Central memory CD8-positive, alpha-beta T cell (primary cell): ENCODE measurements around the gene COQ5.
"Not testable (repeated sequence)": the region's sequence is repeated elsewhere in the genome, so short reads cannot be mapped to it uniquely, and the experiment has no call there.

Experiments
- ATAC-seq: fragments of 150-1000 bp; cut with Tn5 transposase; replicated peaks from 2 replicates; pipeline ENCODE4 v1.10.0; 2022; ENCODE audit warnings: mild to moderate bottlenecking, moderate FRiP score, moderate number of reproducible peaks; ENCODE audit not compliant: poor library complexity, severe bottlenecking; ENCODE audit errors: extremely low read depth
- DNase-seq, 2 donors: peaks; one replicate each; pipeline ENCODE4 v3.0.0; 2021; ENCODE audit warnings: low spot score in 2 of 2
- H3K27ac Mint-ChIP-seq: one replicate; pipeline ENCODE4 v1.8.0; 2022; ENCODE audit warnings: low read depth, mild to moderate bottlenecking, moderate library complexity, mixed read lengths
- H3K27me3 Mint-ChIP-seq: one replicate; pipeline ENCODE4 v1.8.0; 2022; ENCODE audit warnings: mixed read lengths
- H3K36me3 Mint-ChIP-seq: one replicate; pipeline ENCODE4 v1.8.0; 2022; ENCODE audit warnings: mild to moderate bottlenecking, moderate library complexity, mixed read lengths; ENCODE audit not compliant: insufficient read depth
- H3K4me1 Mint-ChIP-seq: one replicate; pipeline ENCODE4 v1.8.0; 2022; ENCODE audit warnings: mixed read lengths
- H3K4me3 Mint-ChIP-seq: one replicate; pipeline ENCODE4 v1.8.0; 2022; ENCODE audit warnings: mild to moderate bottlenecking, moderate library complexity, mixed read lengths
- H3K9me3 Mint-ChIP-seq: one replicate; pipeline ENCODE4 v1.8.0; 2022; ENCODE audit warnings: mixed read lengths

COQ5 gene

DNA sequence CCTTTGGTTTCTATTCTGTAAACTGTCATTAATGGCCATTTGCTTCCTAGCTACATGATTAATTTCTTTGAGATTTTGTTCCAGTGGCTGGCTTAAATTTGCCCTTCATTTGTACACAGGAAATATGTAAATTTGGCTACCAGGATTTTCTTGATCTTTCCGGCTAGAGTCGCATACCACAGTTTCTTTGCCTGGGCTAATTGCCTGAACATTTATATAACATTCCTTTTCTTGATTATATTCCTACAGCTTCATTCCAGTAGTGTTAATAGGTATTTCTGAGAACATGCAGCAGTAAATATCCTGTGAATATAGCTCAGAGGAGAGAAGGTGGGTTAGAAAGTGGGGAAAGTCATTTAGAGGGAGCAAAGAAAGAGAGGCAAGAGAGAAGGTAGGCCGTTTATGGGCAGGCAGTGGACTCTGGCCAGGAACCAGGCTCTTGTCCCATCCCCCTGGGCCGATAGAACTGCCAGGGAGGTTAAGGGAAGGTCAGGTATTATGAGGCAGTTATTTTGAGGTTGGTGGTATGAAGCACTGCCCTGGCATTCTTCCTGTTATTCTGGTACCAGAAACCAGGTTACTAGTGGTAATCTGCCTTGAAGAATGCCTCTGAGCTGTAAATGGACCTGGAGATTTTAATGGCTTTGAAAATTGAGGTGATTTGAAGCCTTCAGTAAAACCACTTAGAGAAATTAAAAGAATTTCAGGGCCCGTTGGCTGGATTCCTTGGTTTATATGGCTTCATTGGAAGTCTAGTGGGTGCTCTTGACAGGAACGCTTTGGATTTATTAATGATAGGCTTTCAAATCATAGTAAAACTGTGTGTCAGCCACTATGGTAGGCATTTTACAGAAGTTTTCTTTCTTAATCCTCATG lies 9.6 kb upstream of the COQ5 start:
- ATAC-seq: no peak
- no peak for DNase-seq
- Mint-ChIP-seq H3K9me3 (no peaks in the 10 kb centered on the region), H3K4me3 (peak overlapping the region; percentile 96), H3K36me3 (peaks cover 45% of the 10 kb centered on the region), H3K4me1 (peaks cover 48% of the 10 kb centered on the region), H3K27ac (peak overlapping the region; percentile 73), H3K27me3 (no peaks in the 10 kb centered on the region)

DNA sequence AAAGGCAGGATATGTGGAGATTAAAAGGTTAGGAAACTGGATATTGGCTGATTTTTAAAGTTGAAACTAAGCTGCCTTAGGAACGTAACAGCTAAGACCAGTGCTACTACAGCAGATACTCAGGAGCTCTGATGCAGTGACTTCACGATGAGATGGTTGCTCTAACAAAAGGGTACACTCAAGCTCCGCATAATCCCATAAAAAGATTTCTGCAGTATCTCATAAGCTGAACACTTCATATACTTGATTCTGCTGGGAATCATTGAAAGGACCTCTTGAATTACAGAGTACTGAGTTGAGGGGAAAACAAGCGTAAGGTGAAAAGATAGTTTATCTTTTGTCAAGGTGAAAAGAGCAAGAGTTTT lies 8.9 kb upstream of the COQ5 start:
- ATAC-seq: no peak
- Mint-ChIP-seq H3K27me3 (no peaks in the 10 kb centered on the region), H3K36me3 (peaks cover 44% of the 10 kb centered on the region), H3K27ac (no peak overlapping the region), H3K4me1 (peaks cover 48% of the 10 kb centered on the region), H3K9me3 (no peaks in the 10 kb centered on the region), H3K4me3 (peak overlapping the region; percentile 96)
- DNase-seq: no peak

DNA sequence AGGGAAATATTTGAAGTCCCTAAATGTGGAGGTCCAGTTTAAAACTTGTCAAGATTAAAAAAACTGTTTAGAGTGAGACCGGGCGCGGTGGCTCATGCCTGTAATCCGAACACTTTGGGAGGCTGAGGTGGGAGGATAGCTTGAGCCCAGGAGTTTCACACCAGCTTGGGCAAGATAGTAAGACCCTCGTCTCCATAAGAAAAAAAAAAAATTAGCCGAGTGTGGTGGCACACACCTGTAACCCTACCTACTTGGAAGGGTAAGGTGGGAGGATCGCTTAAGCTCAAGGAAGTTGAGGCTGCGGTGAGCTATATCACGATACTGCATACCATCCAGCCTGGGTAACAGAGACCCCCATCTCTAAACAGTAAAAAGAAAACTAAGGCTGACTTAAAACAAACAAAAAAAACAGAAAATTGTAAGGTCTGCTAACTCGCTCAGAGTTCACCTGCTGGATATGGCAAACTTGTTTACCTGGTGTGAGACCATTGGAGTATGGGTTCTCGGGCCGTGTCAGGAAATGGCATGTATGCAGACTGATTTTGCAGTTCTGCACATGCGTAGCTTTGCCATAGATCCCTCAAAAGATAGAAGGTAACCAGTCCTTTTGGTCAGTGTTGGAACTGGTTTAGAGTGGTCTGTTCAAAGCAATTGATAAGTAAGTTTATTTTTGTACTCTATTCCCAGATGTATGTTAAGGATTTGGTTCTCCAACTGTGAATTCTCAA lies 7.3 kb upstream of the COQ5 start:
- DNase-seq: no peak
- Mint-ChIP-seq H3K27ac (peak overlapping the region; percentile 94), H3K36me3 (peaks cover 35% of the 10 kb centered on the region), H3K4me3 (peak overlapping the region; percentile 96), H3K4me1 (peaks cover 48% of the 10 kb centered on the region), H3K27me3 (no peaks in the 10 kb centered on the region), H3K9me3 (no peaks in the 10 kb centered on the region)
- no peak for ATAC-seq

DNA sequence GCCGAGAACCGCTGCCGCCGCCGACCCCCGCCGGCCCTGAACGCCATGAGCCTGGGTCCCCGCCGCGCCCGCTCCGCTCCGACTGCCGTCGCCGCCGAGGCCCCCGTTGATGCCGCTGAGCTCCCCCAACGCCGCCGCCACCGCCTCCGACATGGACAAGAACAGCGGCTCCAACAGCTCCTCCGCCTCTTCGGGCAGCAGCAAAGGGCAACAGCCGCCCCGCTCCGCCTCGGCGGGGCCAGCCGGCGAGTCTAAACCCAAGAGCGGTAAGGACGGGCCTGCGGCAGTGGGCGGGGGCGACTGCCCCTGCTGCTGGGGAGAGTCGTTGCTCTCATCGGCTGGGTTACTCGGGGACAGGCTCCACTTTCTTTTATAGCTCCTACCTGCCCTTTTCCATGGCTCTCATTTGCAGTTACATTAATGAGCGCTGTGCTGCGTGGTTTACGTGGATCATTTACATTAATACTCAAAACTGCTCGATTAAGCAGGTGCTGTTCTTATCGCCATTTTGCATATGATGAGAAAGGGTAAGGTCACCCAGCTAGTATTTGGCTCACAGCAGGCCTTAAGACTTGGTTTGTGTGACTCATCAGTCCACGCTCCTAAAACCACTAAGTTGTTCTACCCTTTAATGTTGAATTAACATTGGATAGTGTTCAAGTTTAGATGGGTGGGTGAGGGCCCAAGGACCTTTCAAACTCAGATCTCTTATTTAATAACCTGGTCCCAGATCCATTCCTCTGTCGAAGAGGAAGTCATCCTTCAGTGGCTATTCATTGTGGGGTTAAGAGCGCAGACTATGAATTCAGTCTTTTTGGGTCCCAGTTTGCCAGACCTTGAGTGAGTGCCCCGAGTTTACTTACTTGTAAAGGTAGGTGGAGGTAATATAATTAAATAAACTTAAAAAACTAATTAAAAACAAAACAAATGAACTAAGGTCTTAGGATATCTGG lies 6.0 kb upstream of the COQ5 start:
- peaks cover 39% of the 10 kb centered on the region for H3K4me1 Mint-ChIP-seq
- H3K36me3 Mint-ChIP-seq: peaks cover 26% of the 10 kb centered on the region
- H3K4me3 Mint-ChIP-seq: peak overlapping the region; percentile 96
- ATAC-seq (peak; percentile 67), DNase-seq (peak in 1 of 2 donors; percentile 38)
- H3K27ac Mint-ChIP-seq: peak overlapping the region; percentile 94
- H3K9me3 Mint-ChIP-seq: no peaks in the 10 kb centered on the region
- no peaks in the 10 kb centered on the region for H3K27me3 Mint-ChIP-seq

DNA sequence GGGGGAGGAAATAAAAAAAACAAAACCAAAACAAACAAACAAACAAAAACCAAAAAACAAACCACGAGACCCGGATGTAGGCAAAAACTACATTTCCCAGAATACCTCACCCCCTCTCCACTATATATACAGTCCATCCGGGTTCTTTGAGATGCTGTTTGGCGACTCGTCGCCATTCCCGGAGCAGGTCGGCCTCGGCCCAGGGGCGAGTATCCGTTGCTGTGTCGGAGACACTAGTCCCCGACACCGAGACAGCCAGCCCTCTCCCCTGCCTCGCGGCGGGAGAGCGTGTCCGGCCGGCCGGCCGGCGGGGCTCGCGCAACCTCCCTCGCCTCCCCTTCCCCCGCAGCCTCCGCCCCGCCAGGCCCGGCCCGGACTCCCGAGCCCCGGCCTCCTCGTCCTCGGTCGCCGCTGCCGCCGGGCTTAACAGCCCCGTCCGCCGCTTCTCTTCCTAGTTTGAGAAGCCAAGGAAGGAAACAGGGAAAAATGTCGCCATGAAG lies 5.3 kb upstream of the COQ5 start, which contains the start of gene RNF10:
RNF10 (plus strand) TSS at position 154 of the 500 bp plus-strand sequence. CDS start 456 bp downstream, outside the sequence.
- H3K36me3 Mint-ChIP-seq: peaks cover 24% of the 10 kb centered on the region
- H3K27ac Mint-ChIP-seq: peak within 1 kb of the TSS; percentile 94
- peak within 1 kb of the TSS; percentile 96 for H3K4me3 Mint-ChIP-seq
- H3K4me1 Mint-ChIP-seq: peaks cover 41% of the 10 kb centered on the region
- ATAC-seq (peak; percentile 76), DNase-seq (peak; percentile 50 to 69)
- no peaks in the 10 kb centered on the region for H3K27me3 Mint-ChIP-seq
- no peaks in the 10 kb centered on the region for H3K9me3 Mint-ChIP-seq

DNA sequence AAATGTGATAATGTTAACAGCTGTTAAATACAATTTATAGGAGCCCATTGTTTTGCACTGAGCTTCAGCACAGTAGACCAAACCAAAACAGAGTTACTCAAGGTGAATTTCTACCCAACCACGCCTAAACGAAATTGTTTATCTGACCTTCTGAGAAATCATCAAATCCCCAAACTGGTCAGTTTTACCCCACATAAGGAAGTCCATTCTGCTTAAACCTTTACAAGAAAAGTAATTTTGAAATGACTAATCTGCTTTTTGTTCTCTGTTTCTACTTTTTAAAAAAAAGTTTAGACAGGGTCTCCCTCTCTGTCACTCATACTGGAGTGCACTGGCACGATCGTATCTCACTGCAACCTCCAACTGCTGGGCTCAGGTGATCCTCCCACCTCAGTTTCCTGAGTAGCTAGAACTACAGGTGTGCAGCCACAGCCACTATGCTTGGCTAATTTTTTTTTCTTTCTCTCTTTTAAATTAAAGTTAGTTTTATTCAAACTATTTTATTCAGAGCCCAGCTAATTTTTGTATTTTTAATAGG lies 3.8 kb upstream of the COQ5 start:
- H3K9me3 Mint-ChIP-seq: no peaks in the 10 kb centered on the region
- H3K4me1 Mint-ChIP-seq: peaks cover 33% of the 10 kb centered on the region
- DNase-seq (no peak), ATAC-seq (no peak)
- no peaks in the 10 kb centered on the region for H3K27me3 Mint-ChIP-seq
- no peak overlapping the region for H3K4me3 Mint-ChIP-seq
- H3K27ac Mint-ChIP-seq: no peak overlapping the region
- H3K36me3 Mint-ChIP-seq: peaks cover 30% of the 10 kb centered on the region

DNA sequence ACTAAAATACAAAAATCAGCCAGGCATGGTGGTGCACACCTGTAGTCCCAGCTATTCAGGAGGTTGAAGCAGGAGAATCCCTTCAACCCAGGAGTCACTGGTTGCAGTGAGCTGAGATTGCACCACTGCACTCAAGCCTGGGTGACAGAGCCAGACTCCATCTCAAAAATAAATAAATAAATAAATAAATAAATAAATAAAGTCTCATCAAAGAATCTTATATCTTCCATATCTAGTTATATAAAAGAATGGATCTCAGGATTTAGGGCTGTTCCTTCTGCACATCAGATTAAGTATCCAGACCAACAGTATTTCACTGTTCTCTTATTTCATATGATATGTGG lies 1.4 kb upstream of the COQ5 start:
- not testable (repeated sequence) for ATAC-seq, H3K27me3 Mint-ChIP-seq, H3K9me3 Mint-ChIP-seq, H3K27ac Mint-ChIP-seq, H3K4me3 Mint-ChIP-seq, DNase-seq
- peaks cover 13% of the 10 kb centered on the region for H3K4me1 Mint-ChIP-seq
- H3K36me3 Mint-ChIP-seq: peaks cover 20% of the 10 kb centered on the region

DNA sequence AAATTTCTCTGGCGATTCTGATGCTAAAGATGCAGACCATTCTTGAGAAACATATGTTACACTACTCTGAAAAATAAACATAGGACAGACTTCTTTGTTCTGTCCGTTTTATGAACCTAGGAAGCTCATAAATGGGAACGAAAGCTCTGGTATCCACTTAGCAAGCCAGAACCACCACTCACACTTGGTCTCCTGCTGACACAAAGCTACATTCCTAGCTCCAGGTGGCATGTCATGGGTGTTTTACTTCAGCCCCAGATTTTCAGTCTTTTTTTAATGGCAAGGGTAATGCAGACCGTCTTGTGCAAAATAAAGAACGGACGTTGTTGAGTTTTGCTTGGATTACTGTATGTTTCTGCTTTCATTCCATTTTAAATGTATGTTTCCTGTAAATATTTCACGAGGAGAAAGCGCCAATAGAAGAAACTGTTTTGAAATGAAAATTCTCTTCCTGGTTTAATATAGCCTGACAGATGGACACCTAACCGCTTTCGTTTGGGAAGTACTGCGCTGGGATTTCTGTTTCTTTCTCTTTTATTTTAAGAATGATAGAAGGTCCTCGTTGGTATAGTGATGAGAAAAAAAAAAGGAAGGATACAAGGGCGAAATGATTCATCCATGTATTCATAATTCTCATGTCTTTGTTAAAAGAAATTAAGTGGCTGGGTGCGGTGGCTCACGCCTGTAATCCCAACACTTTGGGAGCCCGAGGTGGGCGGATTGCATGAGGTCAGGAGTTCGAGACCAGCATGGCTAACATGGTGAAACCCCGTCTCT lies 871 bp upstream of the COQ5 start:
- Mint-ChIP-seq H3K4me3 (peak overlapping the region; percentile 100), H3K36me3 (peaks cover 18% of the 10 kb centered on the region), H3K27ac (peak overlapping the region; percentile 98), H3K9me3 (no peaks in the 10 kb centered on the region), H3K27me3 (no peaks in the 10 kb centered on the region), H3K4me1 (peaks cover 13% of the 10 kb centered on the region)
- DNase-seq: no peak
- ATAC-seq: no peak

DNA sequence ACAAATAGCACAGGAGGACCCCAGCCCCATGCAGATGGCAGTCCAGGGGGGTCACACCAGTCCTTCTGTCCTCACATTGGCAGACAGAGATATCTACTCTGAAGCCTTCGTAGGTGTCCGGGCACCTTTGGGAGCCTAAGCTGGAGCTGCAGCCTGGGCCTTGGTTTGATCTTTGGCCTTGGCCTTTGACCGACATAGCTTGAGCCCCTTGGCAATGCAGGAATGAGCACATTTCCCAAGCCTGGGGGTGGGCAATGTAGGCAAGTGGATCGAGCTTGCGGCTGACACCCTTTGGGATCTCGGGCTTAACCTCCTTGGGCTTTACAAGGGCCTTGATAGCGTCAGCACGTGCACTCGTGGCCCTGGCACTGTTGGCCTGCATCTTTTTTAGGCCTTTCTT lies 6.4 kb downstream of the COQ5 start:
- Mint-ChIP-seq H3K27me3 (no peaks in the 10 kb centered on the region), H3K4me1 (no peaks in the 10 kb centered on the region), H3K9me3 (no peaks in the 10 kb centered on the region), H3K4me3 (no peak overlapping the region), H3K27ac (no peak overlapping the region), H3K36me3 (peaks cover 15% of the 10 kb centered on the region)
- ATAC-seq (no peak), DNase-seq (no peak)

DNA sequence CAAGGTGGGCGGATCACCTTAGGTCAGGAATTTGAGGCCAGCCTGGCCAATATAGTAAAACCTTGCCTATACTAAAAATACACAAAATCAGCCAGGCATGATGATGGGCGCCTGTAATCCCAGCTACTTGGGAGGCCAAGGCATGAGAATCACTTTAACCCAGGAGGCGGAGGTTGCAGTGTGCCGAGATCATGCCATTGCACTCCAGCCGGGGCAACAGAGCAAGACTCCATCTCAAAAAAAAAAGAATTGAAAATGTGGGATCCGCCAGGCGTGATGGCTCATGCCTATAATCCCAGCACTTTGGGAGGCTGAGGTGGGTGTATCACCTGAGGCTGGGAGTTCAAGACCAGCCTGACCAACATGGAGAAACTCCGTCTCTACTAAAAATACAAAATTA lies 9.6 kb downstream of the COQ5 start:
- H3K4me3 Mint-ChIP-seq, H3K4me1 Mint-ChIP-seq, H3K9me3 Mint-ChIP-seq, H3K27me3 Mint-ChIP-seq, H3K27ac Mint-ChIP-seq, ATAC-seq, DNase-seq: not testable (repeated sequence)
- peaks cover 17% of the 10 kb centered on the region for H3K36me3 Mint-ChIP-seq

DNA sequence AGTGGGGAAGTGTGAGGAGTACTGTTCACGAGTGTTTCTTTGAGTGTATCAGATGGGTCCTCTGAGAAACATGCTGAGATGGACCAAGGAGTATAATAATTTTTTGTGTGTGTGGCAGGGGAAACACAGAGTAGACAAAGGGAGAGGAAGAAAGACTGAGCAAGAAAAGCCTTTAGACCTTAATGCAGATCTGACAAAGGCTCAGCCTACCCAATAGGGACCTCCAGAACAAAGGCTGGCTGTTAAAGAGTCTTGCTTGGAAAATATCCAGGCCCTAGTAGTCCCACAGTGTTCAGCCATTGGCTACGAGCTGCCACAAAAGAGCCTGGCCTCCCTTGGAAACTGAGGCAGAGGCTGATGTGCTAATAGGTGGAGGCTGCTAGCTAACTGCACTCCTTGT lies 13.5 kb downstream of the COQ5 start:
- no peak overlapping the region for H3K27ac Mint-ChIP-seq
- DNase-seq (no peak), ATAC-seq (no peak)
- peaks cover 18% of the 10 kb centered on the region for H3K36me3 Mint-ChIP-seq
- peaks cover 5% of the 10 kb centered on the region for H3K4me1 Mint-ChIP-seq
- no peaks in the 10 kb centered on the region for H3K27me3 Mint-ChIP-seq
- H3K9me3 Mint-ChIP-seq: no peaks in the 10 kb centered on the region
- H3K4me3 Mint-ChIP-seq: no peak overlapping the region
